Measurements from ENCODE around the gene DENND2C. TPM values are rescaled to one million over a fixed set of nuclear protein-coding genes. Genes with fewer than 3 reads are reported as not detected.

DENND2C gene
- 0.18 and 0.26 TPM in 2 replicates for polyA plus RNA-seq
- polyA minus RNA-seq, result 0.73 and 0.93 TPM in 2 replicates

- Histone ChIP-seq H3K9ac (ENCODE audit: low read length) (peak within 1 kb of the TSS; percentile 59), H3K4me3 (ENCODE audit: low read length) (peak within 1 kb of the TSS; percentile 87), H3F3A (ENCODE audit: insufficient read depth, low read length, poor library complexity, severe bottlenecking) (no peaks in the 10 kb centered on the region), H3K79me2 (replicated peaks; ENCODE audit: insufficient read depth, low read length) (no peaks in the 10 kb centered on the region), H2AFZ (ENCODE audit: low read depth, low read length) (peak within 1 kb of the TSS; percentile 78), H4K20me1 (ENCODE audit: insufficient read depth) (no peaks in the 10 kb centered on the region), H3K4me2 (ENCODE audit: low read length) (peak within 1 kb of the TSS; percentile 40), H3K9me2 (ENCODE audit: insufficient read depth, low read length) (no peaks in the 10 kb centered on the region), H3K27me3 (ENCODE audit: insufficient read depth, low read depth, low read length) (peaks cover 38% of the 10 kb centered on the region), H3K36me3 (ENCODE audit: insufficient read depth, low read length) (no peaks in the 10 kb centered on the region), H3K9me3 (ENCODE audit: low read length) (no peaks in the 10 kb centered on the region), H3K27ac (ENCODE audit: low read length) (no peak within 1 kb of the TSS)
- TF ChIP-seq, protein P1, sequence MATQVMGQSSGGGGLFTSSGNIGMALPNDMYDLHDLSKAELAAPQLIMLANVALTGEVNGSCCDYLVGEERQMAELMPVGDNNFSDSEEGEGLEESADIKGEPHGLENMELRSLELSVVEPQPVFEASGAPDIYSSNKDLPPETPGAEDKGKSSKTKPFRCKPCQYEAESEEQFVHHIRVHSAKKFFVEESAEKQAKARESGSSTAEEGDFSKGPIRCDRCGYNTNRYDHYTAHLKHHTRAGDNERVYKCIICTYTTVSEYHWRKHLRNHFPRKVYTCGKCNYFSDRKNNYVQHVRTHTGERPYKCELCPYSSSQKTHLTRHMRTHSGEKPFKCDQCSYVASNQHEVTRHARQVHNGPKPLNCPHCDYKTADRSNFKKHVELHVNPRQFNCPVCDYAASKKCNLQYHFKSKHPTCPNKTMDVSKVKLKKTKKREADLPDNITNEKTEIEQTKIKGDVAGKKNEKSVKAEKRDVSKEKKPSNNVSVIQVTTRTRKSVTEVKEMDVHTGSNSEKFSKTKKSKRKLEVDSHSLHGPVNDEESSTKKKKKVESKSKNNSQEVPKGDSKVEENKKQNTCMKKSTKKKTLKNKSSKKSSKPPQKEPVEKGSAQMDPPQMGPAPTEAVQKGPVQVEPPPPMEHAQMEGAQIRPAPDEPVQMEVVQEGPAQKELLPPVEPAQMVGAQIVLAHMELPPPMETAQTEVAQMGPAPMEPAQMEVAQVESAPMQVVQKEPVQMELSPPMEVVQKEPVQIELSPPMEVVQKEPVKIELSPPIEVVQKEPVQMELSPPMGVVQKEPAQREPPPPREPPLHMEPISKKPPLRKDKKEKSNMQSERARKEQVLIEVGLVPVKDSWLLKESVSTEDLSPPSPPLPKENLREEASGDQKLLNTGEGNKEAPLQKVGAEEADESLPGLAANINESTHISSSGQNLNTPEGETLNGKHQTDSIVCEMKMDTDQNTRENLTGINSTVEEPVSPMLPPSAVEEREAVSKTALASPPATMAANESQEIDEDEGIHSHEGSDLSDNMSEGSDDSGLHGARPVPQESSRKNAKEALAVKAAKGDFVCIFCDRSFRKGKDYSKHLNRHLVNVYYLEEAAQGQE (IDR thresholded peaks at IDR 0.05; ENCODE audit: borderline replicate concordance), result no peak
- TF ChIP-seq RAD21 (conservative IDR thresholded peaks at IDR 0.05), result peak; percentile 19
- TF ChIP-seq POLR2AphosphoS5 (IDR thresholded peaks at IDR 0.05), result peak; percentile 10
- peak; percentile 21 for TF ChIP-seq MXI1 (conservative IDR thresholded peaks at IDR 0.05; ENCODE audit: poor library complexity, severe bottlenecking)
- TF ChIP-seq EZH2 (IDR thresholded peaks at IDR 0.05; ENCODE audit: borderline replicate concordance, insufficient read depth, low read length, poor library complexity, severe bottlenecking), result no peak
Measured at GRCh38 chr1:114669562-114670082, at the start of gene DENND2C. Gene DENND2C (minus strand): TSS chr1:114670049. CDS start chr1:114625984, 44,065 bp downstream.

GRCh38 chr1:114719424-114719787, 49.6 kb upstream of the DENND2C start:
- no peaks in the 10 kb centered on the region for H3K9me2 ChIP-seq (ENCODE audit: insufficient read depth, low read length)
- no peaks in the 10 kb centered on the region for H3K9me3 ChIP-seq (ENCODE audit: low read length)
- H2AFZ ChIP-seq (ENCODE audit: low read depth, low read length), result no peak overlapping the region
- TF ChIP-seq EP300 (conservative IDR thresholded peaks at IDR 0.05; ENCODE audit: poor library complexity, severe bottlenecking) (no peak), EZH2 (IDR thresholded peaks at IDR 0.05; ENCODE audit: borderline replicate concordance, insufficient read depth, low read length, poor library complexity, severe bottlenecking) (no peak), MXI1 (conservative IDR thresholded peaks at IDR 0.05; ENCODE audit: poor library complexity, severe bottlenecking) (no peak), CTCF (IDR thresholded peaks at IDR 0.05; ENCODE audit: poor library complexity, severe bottlenecking) (no peak), RAD21 (conservative IDR thresholded peaks at IDR 0.05) (no peak), TAF1 (IDR thresholded peaks at IDR 0.05; ENCODE audit: low read depth) (no peak)
- H3K9ac ChIP-seq (ENCODE audit: low read length), result no peak overlapping the region
- no peaks in the 10 kb centered on the region for H4K20me1 ChIP-seq (ENCODE audit: insufficient read depth)
- H3F3A ChIP-seq (ENCODE audit: insufficient read depth, low read length, poor library complexity, severe bottlenecking), result no peaks in the 10 kb centered on the region
- no peak overlapping the region for H3K4me3 ChIP-seq (ENCODE audit: low read length)
- H3K27ac ChIP-seq (ENCODE audit: low read length), result no peak overlapping the region
- peaks cover 21% of the 10 kb centered on the region for H3K79me2 ChIP-seq (replicated peaks; ENCODE audit: insufficient read depth, low read length)
- H3K27me3 ChIP-seq (ENCODE audit: insufficient read depth, low read depth, low read length), result no peaks in the 10 kb centered on the region
- H3K4me2 ChIP-seq (ENCODE audit: low read length), result no peak overlapping the region
- peaks cover 18% of the 10 kb centered on the region for H3K36me3 ChIP-seq (ENCODE audit: insufficient read depth, low read length)
